C4-2B (cell line): ENCODE data around the gene TMEM117.

Experiments used
- ZFX ChIP-seq: fragments of 450-650 bp; IDR thresholded peaks from 2 replicates; pipeline ENCODE4 v1.6.1; 2017
- TF ChIP-seq, protein P1 (sequence below): fragments of 450-650 bp; conservative IDR thresholded peaks from 2 replicates; pipeline ENCODE4 v1.5.1; 2017; ENCODE audit warnings: mild to moderate bottlenecking

DNA sequence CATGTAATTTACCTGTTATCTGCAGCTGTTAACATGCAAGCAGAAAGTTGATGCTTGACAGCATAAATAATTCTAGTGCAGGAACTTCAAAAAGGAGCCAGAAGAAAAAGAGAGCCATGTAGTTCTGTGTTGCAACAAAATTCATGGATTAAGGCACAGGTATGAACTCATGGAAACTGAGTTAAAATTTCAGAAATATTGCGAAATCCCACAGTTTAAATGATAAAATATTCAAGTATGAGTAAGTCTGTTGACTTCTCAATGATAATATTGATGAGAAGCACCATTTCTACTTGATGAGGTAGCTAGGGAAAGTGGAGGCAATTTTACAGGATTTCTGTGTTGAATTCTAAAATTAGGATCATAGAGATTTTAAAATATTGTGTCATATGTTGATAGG is 290.9 kb downstream of the TMEM117 start:
- TF ChIP-seq, protein P1, sequence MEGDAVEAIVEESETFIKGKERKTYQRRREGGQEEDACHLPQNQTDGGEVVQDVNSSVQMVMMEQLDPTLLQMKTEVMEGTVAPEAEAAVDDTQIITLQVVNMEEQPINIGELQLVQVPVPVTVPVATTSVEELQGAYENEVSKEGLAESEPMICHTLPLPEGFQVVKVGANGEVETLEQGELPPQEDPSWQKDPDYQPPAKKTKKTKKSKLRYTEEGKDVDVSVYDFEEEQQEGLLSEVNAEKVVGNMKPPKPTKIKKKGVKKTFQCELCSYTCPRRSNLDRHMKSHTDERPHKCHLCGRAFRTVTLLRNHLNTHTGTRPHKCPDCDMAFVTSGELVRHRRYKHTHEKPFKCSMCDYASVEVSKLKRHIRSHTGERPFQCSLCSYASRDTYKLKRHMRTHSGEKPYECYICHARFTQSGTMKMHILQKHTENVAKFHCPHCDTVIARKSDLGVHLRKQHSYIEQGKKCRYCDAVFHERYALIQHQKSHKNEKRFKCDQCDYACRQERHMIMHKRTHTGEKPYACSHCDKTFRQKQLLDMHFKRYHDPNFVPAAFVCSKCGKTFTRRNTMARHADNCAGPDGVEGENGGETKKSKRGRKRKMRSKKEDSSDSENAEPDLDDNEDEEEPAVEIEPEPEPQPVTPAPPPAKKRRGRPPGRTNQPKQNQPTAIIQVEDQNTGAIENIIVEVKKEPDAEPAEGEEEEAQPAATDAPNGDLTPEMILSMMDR: no peak
- no peak for TF ChIP-seq ZFX
